ENCODE measurements around the gene ANKRD26. TPM values are rescaled to one million over a fixed set of nuclear protein-coding genes. Genes with fewer than 3 reads are reported as not detected.

ANKRD26 gene
- total and polyA plus RNA-seq, 4 donors: 1.1 to 23.5 (median 3.9) TPM

GRCh38 chr10:26969145-26969926, 131.0 kb downstream of the ANKRD26 start:
- H3K27me3 ChIP-seq (ENCODE audit: control insufficient read depth in 3 of 3, insufficient read depth in 3 of 3, low read length in 2 of 3): no peaks in the 10 kb centered on the region
- WGBS, 2 donors: 90 to 92% methylated on average over 6 of the region's 6 CpGs
- no peak overlapping the region for H3K4me3 ChIP-seq
- H3K9me3 ChIP-seq (ENCODE audit: control insufficient read depth in 4 of 4, insufficient read depth in 3 of 4, low read length in 3 of 4): peaks cover 0 to 1% (median 0%) of the 10 kb centered on the region in 4 donors
- no peaks in the 10 kb centered on the region for H3K4me1 ChIP-seq (ENCODE audit: control insufficient read depth in 5 of 5, insufficient read depth in 5 of 5, low read length in 5 of 5)
- TF ChIP-seq CTCF (IDR thresholded peaks at IDR 0.05; ENCODE audit: control extremely low read depth, extremely low read depth): no peak
- no peak overlapping the region for H3K27ac ChIP-seq (ENCODE audit: low read depth in 1 of 2, low read length in 1 of 2)
- DNase-seq (no peak), ATAC-seq (ENCODE audit: insufficient read depth, low FRiP score) (no peak)
- H3K9ac ChIP-seq (ENCODE audit: insufficient read depth in 1 of 2, low read length in 2 of 2): no peak overlapping the region
- no peaks in the 10 kb centered on the region for H3K36me3 ChIP-seq (ENCODE audit: control insufficient read depth in 4 of 4, insufficient read depth in 4 of 4, low read length in 4 of 4)

- Histone ChIP-seq H3K4me1 (ENCODE audit: control insufficient read depth in 5 of 5, insufficient read depth in 5 of 5, low read length in 5 of 5) (no peaks in the 10 kb centered on the region), H3K27me3 (ENCODE audit: control insufficient read depth in 3 of 3, insufficient read depth in 3 of 3, low read length in 2 of 3) (no peaks in the 10 kb centered on the region), H3K9ac (ENCODE audit: insufficient read depth in 1 of 2, low read length in 2 of 2) (no peak overlapping the region), H3K9me3 (ENCODE audit: control insufficient read depth in 4 of 4, insufficient read depth in 3 of 4, low read length in 3 of 4) (no peaks in the 10 kb centered on the region), H3K27ac (ENCODE audit: low read depth in 1 of 2, low read length in 1 of 2) (no peak overlapping the region), H3K36me3 (ENCODE audit: control insufficient read depth in 4 of 4, insufficient read depth in 4 of 4, low read length in 4 of 4) (peaks cover 0 to 1% (median 0%) of the 10 kb centered on the region in 4 donors), H3K4me3 (no peak overlapping the region)
- 74 to 91% methylated on average over 3 of the region's 3 CpGs for WGBS, 2 donors
- DNase-seq: no peak
- no peak for TF ChIP-seq CTCF (IDR thresholded peaks at IDR 0.05; ENCODE audit: control extremely low read depth, extremely low read depth)
- no peak for ATAC-seq (ENCODE audit: insufficient read depth, low FRiP score)
Measured at GRCh38 chr10:26962835-26963234, 137.5 kb downstream of the ANKRD26 start.

GRCh38 chr10:26960308-26960707, 140.0 kb downstream of the ANKRD26 start:
- Histone ChIP-seq H3K36me3 (ENCODE audit: control insufficient read depth in 4 of 4, insufficient read depth in 4 of 4, low read length in 4 of 4) (peaks cover 0 to 1% (median 0%) of the 10 kb centered on the region in 4 donors), H3K27ac (ENCODE audit: low read depth in 1 of 2, low read length in 1 of 2) (no peak overlapping the region), H3K9me3 (ENCODE audit: control insufficient read depth in 4 of 4, insufficient read depth in 3 of 4, low read length in 3 of 4) (no peaks in the 10 kb centered on the region), H3K4me1 (ENCODE audit: control insufficient read depth in 5 of 5, insufficient read depth in 5 of 5, low read length in 5 of 5) (no peaks in the 10 kb centered on the region), H3K27me3 (ENCODE audit: control insufficient read depth in 3 of 3, insufficient read depth in 3 of 3, low read length in 2 of 3) (no peaks in the 10 kb centered on the region), H3K4me3 (no peak overlapping the region), H3K9ac (ENCODE audit: insufficient read depth in 1 of 2, low read length in 2 of 2) (no peak overlapping the region)
- ATAC-seq (ENCODE audit: insufficient read depth, low FRiP score) (no peak), DNase-seq (no peak)
- WGBS, 2 donors: 88 to 89% methylated on average over 7 of the region's 7 CpGs
- no peak for TF ChIP-seq CTCF (IDR thresholded peaks at IDR 0.05; ENCODE audit: control extremely low read depth, extremely low read depth)
